HG02981 (cell line): ENCODE data around the gene HYCC2.
"Not testable (repeated sequence)": the region's sequence is repeated elsewhere in the genome, so short reads cannot be mapped to it uniquely, and the experiment has no call there.

Source experiments
- ATAC-seq: cut with Tn5 transposase; IDR thresholded peaks from one replicate; pipeline ENCODE4 v1.9.1; 2021; ENCODE audit warnings: mild to moderate bottlenecking, moderate library complexity; ENCODE audit not compliant: unreplicated experiment

HYCC2 gene

DNA sequence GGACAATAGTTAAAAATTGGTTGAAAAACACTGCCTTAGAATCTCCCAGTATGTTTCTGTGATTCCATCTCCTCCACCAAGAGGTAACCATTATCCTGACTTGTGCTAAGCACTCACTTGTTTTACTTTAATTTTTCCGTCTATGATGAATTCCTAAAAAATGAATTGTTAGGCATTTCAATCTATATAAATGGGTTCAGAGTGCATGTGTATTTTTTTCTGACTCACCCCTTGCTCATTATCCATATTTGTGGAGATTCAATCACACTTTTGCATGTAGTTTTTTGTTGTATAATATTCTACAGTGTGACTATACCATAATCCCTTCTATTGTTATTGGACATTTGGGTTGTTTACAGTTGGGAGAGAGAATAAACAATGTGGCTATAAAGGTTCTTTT is 1.6 kb upstream of the HYCC2 start:
- no peak for ATAC-seq

DNA sequence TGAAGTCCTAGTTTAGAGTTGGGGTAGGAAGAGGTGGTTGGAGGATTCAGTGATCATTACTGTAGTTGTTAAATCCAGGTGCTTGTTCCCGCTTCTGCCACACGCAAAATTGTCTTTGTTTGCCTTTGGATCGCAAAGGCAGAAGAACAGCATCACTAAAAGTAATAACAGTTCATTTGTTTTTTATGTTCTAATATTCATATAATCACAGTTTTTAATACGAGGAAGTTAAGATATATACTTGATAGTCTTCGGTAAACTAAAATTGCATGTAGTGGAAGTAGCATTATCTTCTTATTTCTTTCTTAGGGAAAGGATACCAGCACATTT is 695 bp upstream of the HYCC2 start:
- peak; percentile 4 for ATAC-seq

DNA sequence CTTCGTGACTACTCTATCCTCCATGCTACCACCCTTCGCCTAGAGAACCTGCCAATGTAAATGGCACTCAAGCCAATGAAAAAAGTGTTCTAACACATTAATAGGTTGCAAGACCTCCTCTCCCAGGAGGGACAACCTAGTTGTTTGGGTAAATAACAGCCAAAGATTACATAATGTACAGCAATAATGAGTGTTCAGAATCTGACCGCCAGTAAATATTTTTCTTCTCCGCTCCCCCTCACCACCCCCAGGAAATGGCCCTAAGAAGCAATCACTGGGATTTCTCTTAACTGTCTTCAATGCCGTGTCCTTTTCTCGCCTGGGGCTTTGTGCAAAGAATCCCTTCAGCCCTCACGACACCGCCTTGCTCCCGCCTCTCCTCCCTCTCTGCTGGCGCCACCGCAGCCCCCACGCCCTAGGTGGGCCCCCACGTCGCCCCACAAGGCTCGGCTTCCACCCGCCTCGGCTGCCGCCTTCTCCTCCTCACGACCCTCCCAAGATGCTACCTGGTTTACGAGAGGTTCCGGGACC is 458 bp downstream of the HYCC2 start:
- peak; percentile 5 for ATAC-seq

DNA sequence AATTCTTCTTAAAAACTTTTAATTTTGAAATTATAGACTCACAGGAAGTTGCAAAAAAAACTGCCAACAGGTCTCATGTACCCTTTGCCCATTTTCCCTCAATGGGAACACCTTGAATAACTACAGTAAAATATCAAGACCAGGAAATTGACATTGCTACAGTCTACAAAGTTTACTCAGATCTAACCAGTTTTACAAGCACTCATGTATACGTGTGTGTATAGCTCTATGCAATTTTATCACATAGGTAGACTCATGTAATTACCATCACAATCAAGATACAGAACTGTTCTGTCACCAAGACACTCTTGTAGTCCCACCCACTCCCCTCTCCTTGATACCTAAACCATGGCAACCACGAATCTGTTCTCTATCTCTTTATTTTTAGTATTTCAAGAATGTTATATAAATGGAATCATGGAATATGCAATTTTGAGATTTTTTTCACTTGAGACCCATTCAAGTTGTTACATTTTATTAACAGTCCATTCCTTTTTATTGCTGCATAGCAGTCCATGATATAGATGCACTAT is 6.6 kb downstream of the HYCC2 start:
- ATAC-seq: no peak

DNA sequence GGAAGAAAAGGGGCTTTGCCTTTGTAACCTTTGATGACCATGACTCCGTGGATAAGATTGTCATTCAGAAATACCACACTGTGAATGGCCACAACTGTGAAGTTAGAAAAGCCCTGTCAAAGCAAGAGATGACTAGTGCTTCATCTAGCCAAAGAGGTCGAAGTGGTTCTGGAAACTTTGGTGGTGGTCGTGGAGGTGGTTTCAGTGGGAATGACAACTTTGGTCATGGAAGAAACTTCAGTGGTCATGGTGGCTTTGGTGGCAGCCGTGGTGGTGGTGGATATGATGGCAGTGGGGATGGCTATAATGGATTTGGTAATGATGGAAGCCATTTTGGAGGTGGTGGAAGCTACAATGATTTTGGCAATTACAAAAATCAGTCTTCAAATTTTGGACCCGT is 8.0 kb downstream of the HYCC2 start:
- ATAC-seq: not testable (repeated sequence)

DNA sequence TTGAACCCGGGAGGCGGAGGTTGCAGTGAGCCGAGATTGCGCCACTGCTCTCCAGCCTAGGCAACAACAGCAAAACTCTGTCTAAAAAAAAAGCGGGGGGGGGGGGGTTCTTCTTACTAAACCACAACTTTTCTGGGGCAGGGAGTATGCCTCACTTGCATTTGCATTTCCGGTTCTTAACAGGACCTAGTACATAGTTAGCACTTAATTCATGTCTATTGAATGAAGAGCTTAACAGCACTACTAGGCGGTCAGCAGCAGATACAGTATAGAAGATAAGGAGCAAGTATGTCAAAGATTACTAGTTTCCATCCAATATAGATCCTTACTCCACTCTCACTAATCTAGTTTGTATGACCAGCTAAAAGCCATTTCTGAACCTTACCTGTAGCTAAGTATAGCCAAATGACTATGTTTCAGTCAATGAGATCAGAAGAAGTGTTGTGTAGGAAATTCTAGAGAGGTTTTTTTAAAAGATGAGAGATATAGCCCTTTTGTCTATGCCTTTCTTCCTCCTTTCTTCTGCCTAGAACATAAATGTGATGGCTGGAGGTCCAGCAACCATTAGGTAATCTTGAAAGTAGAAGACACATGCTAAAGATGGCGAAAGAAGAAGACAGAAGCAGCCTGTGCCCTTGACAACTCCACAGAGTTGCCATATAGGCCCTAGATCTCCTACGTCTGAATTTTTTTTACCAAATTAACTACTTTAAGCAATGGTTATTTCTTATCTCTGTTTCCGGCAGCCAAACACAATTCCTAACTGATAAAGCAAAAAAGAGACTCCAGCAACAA is 11.3 kb downstream of the HYCC2 start:
- ATAC-seq: no peak

DNA sequence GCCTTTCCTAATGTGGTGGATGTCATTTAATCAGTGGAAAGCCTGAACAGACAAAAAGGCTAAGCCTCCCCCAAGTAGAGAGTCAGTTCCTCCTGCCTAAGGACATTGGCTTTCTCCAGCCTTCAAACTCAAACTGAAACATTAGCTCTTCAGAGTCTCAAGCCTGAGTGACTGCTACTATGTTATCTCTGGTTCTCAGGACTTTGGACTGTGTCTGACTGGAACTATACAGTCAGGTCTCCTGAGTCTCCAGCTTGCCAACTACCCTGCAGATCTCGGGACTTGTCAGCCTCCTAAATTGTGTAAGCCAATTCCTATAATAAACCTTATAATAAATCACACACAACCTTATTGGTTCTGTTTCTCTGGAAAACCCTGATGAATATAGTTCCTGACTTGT is 12.6 kb downstream of the HYCC2 start:
- no peak for ATAC-seq

DNA sequence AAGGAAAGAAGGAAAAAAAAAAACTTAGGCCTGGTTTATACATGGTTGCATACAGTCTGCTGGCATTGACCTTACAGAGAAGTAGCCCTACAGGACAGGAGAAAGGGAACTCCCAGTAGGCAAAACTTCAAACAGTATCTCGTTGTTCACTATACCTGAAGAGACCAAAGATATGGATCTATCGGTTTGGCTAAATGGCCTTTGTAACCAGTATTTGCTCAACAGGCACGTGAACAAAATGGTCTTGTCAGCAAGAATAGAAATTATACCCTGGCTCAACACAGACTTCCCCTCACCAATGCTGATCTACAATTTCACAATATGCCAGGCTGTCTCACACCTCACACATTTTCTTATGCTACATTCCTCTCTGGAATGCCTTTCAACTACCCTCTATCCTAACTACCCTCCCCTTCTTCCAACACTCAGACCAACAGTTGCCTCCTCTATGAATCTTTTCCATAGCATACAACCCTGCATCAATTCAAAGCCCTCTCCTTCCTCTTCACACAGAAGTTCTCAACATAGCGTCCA is 13.7 kb downstream of the HYCC2 start:
- ATAC-seq: no peak

DNA sequence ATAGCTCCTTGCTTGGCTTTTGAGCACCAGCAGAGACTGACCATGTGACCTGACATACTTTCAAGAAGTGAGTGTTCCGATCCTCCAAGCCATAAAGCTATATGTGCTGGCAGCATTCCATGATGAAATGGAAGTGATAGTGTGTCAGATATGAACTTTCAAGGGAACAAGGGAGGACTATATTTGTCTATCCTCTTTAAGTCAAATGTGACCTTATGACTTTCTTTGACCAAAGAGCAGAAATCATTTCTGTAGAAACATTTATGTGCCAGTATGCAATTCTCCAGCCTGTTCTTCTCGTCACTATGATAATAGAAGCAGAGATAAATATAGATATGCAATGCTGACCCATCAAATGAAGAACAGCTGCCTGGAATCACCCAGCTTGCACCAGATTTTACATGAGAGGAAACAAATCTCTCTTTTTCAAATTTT is 14.4 kb downstream of the HYCC2 start:
- ATAC-seq: no peak

DNA sequence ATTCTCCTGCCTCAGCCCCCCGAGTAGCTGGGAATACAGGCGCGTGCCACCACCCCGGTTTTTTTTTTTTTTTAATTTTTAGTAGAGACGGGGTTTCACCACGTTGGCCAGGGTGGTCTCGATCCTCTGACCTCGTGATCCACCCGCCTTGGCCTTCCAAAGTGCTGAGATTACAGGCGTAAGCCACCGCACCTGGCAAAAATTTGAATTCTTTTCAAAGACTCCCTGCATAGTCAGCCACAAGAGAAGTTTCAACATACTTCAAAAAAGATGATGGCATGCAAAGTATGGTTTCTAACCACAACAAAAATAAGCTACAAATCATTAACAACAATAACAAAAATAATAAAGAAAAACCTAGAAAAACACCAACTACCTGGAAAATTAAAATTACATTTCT is 22.0 kb downstream of the HYCC2 start:
- no peak for ATAC-seq

DNA sequence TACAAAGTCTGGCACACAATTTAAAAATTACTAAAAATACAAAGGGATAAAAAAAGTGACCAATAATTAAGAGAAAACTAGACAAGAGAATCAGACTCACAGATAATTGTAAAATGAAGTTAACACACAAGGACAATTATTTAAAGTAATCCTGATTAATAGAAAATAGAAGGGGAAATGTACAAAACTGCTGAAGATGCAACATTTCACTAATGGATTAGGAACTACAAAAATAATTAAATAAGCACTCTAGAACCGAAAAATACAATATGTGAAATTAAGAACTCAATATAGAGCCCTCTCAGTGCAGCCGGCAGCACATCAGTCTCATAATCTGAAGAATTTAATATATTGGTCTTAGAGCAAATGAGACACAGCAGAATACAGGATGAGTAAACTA is 24.6 kb downstream of the HYCC2 start:
- ATAC-seq: no peak

DNA sequence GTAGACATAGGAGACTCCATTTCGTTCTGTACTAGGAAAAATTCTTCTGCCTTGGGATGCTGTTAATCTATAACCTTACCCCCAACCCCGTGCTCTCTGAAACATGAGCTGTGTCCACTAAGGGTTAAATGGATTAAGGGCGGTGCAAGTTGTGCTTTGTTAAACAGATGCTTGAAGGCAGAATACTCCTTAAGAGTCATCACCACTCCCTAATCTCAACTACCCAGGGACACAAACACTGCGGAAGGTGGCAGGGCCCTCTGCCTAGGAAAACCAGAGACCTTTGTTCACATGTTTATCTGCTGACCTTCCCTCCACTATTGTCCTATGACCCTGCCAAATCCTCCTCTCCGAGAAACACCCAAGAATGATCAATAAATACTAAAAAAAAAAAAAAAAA is 28.4 kb downstream of the HYCC2 start:
- ATAC-seq: not testable (repeated sequence)

DNA sequence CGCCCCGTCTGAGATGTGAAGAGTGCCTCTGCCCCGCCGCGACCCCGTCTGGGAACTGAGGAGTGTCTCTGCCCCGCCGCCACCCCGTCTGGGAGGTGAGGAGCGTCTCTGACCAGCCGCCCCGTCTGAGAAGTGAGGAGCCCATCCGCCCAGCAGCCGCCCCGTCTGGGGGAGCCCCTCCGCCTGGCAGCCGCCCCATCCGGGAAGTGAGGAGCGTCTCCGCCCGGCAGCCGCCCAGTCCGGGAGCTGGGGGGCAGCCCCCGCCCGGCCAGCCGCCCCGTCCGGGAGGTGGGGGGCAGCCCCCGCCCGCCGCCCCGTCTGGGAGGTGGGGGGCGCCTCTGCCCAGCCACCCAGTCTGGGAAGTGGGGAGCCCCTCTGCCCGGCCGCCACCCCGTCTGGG is 29.0 kb downstream of the HYCC2 start:
- not testable (repeated sequence) for ATAC-seq

DNA sequence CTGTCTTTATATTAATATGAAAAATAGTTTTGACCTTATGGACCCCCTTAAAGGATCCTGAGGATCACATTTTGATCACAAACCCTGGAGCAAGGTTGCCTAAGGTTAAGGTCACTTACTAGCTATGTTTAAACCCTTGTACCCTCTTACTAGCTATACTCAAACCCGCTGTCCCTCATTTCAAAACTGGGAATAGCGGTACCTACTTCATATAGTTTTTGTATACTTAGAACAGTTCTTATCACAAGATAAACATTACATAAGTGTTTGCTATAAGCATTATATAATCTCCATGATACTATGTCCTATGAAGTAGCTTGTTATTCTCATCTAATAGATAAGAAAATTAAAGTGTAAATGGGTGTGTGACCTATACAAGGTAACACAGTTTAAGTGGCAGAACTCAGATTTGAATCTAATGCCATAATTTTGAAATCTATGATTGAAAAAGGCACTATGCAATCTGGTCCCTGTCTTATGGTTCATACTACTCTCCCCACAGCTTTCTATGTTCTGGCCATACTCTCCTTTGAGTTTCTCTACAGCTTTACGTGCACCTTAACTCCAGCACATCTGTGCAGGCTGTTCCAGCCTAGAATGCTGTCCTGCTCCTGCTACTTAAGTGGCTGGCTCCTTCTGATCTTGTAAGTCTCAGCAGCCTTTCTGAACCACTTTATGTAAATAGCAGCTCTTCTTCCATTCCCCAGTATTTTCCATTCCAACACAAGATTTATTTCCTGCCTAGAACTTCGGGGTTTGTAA is 30.4 kb downstream of the HYCC2 start:
- ATAC-seq: no peak

DNA sequence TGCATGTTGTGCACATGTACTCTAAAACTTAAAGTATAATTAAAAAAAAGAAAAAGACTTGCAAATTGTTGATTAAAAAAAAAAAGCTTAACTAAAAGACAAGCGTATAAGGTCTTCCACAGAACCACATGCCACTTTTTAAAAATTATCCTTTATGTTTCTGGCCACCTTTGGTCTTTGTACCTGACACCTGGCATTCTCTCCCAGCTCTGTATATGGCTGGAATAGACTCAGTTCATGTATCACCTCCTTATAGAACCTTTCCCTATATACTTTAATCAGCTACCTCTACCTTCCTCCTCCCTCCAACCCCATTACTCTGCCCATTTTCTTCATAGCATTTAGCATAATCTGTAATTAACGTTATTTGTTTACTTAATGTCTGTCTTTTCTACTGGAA is 32.6 kb downstream of the HYCC2 start:
- ATAC-seq: no peak

DNA sequence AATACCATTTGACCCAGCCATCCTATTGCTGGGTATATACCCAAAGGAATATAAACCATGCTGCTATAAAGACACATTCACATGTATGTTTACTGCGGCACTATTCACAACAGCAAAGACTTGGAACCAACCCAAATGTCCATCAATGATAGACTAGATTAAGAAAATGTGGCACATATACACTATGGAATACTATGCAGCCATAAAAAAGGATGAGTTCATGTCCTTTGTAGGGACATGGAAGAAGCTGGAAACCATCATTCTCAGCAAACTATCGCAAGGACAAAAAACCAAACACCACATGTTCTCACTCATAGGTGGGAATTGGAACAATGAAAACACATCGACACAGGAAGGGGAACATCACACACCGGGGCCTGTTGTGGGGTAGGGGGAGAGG is 33.1 kb downstream of the HYCC2 start:
- not testable (repeated sequence) for ATAC-seq

DNA sequence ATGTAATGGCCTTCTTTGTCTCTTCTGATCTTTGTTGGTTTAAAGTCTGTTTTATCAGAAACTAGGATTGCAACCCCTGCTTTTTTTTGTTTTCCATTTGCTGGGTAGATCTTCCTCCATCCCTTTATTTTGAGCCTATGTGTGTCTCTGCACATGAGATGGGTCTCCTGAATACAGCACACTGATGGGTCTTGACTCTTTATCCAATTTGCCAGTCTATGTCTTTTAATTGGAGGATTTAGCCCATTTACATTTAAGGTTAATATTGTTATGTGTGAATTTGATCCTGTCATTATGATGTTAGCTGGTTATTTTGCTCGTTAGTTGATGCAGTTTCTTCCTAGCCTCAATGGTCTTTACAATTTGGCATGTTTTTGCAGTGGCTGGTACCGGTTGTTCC is 37.1 kb downstream of the HYCC2 start:
- not testable (repeated sequence) for ATAC-seq

DNA sequence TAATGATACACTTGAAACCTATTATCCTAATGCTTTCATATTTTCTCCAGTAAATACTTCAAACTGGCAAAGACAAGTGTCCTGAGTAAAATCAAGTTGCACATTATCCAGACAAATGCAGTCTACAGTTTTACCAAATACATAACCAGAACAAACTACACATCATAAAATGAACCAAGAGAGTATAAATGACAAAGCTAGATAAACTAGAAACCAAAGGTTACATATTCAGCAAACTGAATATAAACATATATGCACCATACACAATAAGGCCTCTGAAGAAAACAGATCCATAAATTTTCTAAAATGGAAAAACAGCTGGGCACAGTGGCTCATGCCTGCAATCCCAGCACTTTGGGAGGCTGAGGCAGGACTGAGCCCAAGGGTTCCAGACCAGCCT is 47.0 kb downstream of the HYCC2 start:
- ATAC-seq: no peak

DNA sequence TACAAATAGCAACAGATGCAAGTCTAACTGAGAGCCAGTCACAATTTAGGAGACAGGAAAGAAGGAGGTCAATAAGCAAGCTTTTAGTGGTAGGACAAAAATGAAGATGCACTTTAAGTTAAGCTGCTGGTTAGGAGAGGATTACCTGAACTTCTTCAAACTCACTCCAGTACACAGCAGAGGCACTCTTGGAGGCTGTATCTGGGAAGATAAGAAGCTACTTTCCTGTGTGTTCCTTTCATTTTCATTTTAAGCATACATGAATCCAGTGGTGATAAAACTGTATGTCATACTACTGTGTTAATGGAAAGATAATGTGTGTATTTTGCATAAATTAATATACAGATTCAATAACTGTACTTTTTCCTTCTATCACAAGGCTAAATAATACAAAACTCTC is 49.6 kb downstream of the HYCC2 start:
- ATAC-seq: no peak
